ENCODE results near the gene PRKAR1A.
"Not testable (repeated sequence)": the region's sequence is repeated elsewhere in the genome, so short reads cannot be mapped to it uniquely, and the experiment has no call there.

PRKAR1A gene

GRCh38 chr17:68581863-68582645 lies 69.8 kb downstream of the PRKAR1A start:
- no peak for DNase-seq

- DNase-seq, result not testable (repeated sequence)
These were observed 70.6 kb downstream of the PRKAR1A start for GRCh38 chr17:68582867-68583266.

- no peak for DNase-seq
These were observed 72.5 kb downstream of the PRKAR1A start for GRCh38 chr17:68584581-68585303.

GRCh38 chr17:68585643-68586042 lies 73.4 kb downstream of the PRKAR1A start:
- DNase-seq, result no peak

- DNase-seq, result no peak
These were observed 74.8 kb downstream of the PRKAR1A start for GRCh38 chr17:68587026-68587425.

GRCh38 chr17:68587847-68588246 lies 75.6 kb downstream of the PRKAR1A start:
- DNase-seq, result no peak

- DNase-seq, result no peak
These were observed 76.1 kb downstream of the PRKAR1A start for GRCh38 chr17:68588362-68588761.

- DNase-seq, result no peak
These were observed 76.9 kb downstream of the PRKAR1A start for GRCh38 chr17:68589086-68589485.

GRCh38 chr17:68591583-68591982 lies 79.4 kb downstream of the PRKAR1A start:
- DNase-seq, result no peak

GRCh38 chr17:68592009-68592408 lies 79.8 kb downstream of the PRKAR1A start:
- DNase-seq, result no peak

GRCh38 chr17:68592682-68593641 lies 80.7 kb downstream of the PRKAR1A start:
- DNase-seq, result no peak

- no peak for DNase-seq
These were observed 82.3 kb downstream of the PRKAR1A start for GRCh38 chr17:68594552-68594951.

- no peak for DNase-seq
These were observed 83.3 kb downstream of the PRKAR1A start for GRCh38 chr17:68595496-68595895.

- no peak for DNase-seq
These were observed 83.8 kb downstream of the PRKAR1A start for GRCh38 chr17:68595986-68596385.

- DNase-seq, result no peak
These were observed 84.2 kb downstream of the PRKAR1A start for GRCh38 chr17:68596411-68596945.

GRCh38 chr17:68598074-68598473 lies 85.8 kb downstream of the PRKAR1A start:
- DNase-seq, result no peak

GRCh38 chr17:68598545-68598961 lies 86.3 kb downstream of the PRKAR1A start:
- no peak for DNase-seq

- no peak for DNase-seq
These were observed 86.9 kb downstream of the PRKAR1A start for GRCh38 chr17:68599091-68599490.

GRCh38 chr17:68599552-68600066 lies 87.4 kb downstream of the PRKAR1A start:
- DNase-seq, result no peak

- DNase-seq, result no peak
These were observed 88.1 kb downstream of the PRKAR1A start for GRCh38 chr17:68600067-68600930.

All from CD4-positive, alpha-beta T cell treated with Interleukin-17A for 1 hour (primary cell).